Transverse colon (tissue), 4 donors: ENCODE data around the gene ALS2CL. TPM values are rescaled to one million over a fixed set of nuclear protein-coding genes. Genes with fewer than 3 reads are reported as not detected.

Source experiments
- DNase-seq: peaks from one replicate; pipeline ENCODE4 v3.0.0-alpha.2; 2019
- H3K27ac ChIP-seq, 4 donors: fragments of 200-600 bp; sonication (generic); 2 replicates each; pipeline ENCODE4 v1.5.1; 2016 to 2018; ENCODE audit warnings: inconsistent platforms in 4 of 4
- H3K27me3 ChIP-seq: fragments of 200-600 bp; sonication (generic); 2 replicates; pipeline ENCODE4 v1.5.1; 2017; ENCODE audit warnings: inconsistent platforms
- H3K36me3 ChIP-seq, 4 donors: fragments of 200-600 bp; sonication (generic); 2 replicates each; pipeline ENCODE4 v1.5.1; 2017 to 2019; ENCODE audit warnings: inconsistent platforms in 4 of 4
- H3K4me1 ChIP-seq, 4 donors: fragments of 200-600 bp; sonication (generic); 2 replicates each; pipeline ENCODE4 v1.5.1; 2017 to 2020; ENCODE audit warnings: inconsistent platforms in 4 of 4
- H3K4me3 ChIP-seq, 4 donors: fragments of 200-600 bp; sonication (generic); 1 replicate in 1 of 4; 2 replicates in 3 of 4; pipeline versions ENCODE4 v1.5.1 to v1.6.1; 2017 to 2019; ENCODE audit warnings: inconsistent platforms in 4 of 4
- H3K9me3 ChIP-seq, 2 donors: fragments of 200-600 bp; sonication (generic); 2 replicates each; pipeline ENCODE4 v1.5.1; 2017 to 2019; ENCODE audit warnings: inconsistent platforms in 2 of 2
- CTCF ChIP-seq, 5 experiments: fragments of 200-600 bp in 3 of 5; fragments of 450-650 bp in 2 of 5; sonication (generic) in 3 of 5; IDR thresholded peaks; 1 replicate in 2 of 5; 2 replicates in 3 of 5; pipeline ENCODE4 v1.5.1; 2016 to 2017; ENCODE audit warnings: antibody characterized with exemption in 5 of 5, inconsistent platforms in 3 of 5, mild to moderate bottlenecking in 2 of 5, moderate library complexity in 1 of 5
- EP300 ChIP-seq: sonication (generic); formaldehyde crosslinking; IDR thresholded peaks from one replicate; pipeline ENCODE4 v1.6.1; 2017; ENCODE audit warnings: antibody characterized with exemption, low read depth
- POLR2A ChIP-seq: fragments of 450-650 bp; IDR thresholded peaks from one replicate; pipeline ENCODE4 v1.6.1; 2016; ENCODE audit warnings: antibody characterized with exemption, mild to moderate bottlenecking, moderate library complexity
- POLR2AphosphoS5 ChIP-seq, 3 donors: sonication (generic); formaldehyde crosslinking; IDR thresholded peaks; one replicate each; pipeline ENCODE4 v1.6.1; 2016; ENCODE audit warnings: antibody characterized with exemption in 3 of 3
- WGBS, 2 donors: methylation state at CpG; one replicate each; pipeline ENCODE4 v1.1.5; 2018; ENCODE audit warnings: low coverage in 1 of 2; 5-methylcytosine and 5-hydroxymethylcytosine counted together
- in situ Hi-C, 4 donors: fragments of 200-750 bp; cut with MboI; loops; one replicate each; pipeline versions ENCODE4 v1.15.0 to v1.15.1; 2017; ENCODE audit warnings: low sequenced_read_pairs in 3 of 4, low pct_ligation_motif_present in 1 of 4, low pct_unique_long_range_greater_than_20kb in 1 of 4
- intact Hi-C: fragments of 100-400 bp; cut with DNase I; formaldehyde crosslinking; loops from one replicate; pipeline ENCODE4 v1.15.1; 2023; ENCODE audit warnings: low total_unique reads
- total RNA-seq, 4 donors: library from RNA; depleted of rRNA; stranded (reverse); fragments of >200 nt; gene quantifications; one replicate each; pipeline ENCODE4 v1.1.0, GENCODE V29; 2016

The ALS2CL gene
- total RNA-seq, 4 donors from 2014 or later, result 67.5 to 212 (median 116) TPM

DNA sequence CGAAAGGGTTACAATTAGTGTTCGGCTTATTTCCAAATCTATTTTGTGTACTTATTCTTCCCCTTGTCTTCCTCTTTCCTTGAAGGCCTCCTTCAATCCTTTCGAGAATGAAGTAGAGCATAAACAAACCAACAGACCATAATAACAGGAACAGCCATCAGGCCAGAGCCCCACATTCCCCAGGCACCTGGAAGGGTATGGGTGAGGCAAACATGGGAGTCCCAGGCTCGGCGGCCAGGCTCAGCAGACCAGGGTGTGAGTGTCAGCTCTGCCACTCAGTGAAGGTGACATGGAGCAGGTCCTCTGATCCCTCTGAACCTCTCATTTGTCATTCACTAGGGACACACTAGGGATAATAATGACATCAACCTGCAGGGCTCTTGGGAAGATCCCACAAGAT is 13.8 kb downstream of the ALS2CL start:
- no peaks in the 10 kb centered on the region for H3K36me3 ChIP-seq
- intact Hi-C loops (no loop called here), in situ Hi-C loops (no loop called here)
- no peak overlapping the region for H3K4me3 ChIP-seq
- WGBS, 2 donors, result 84 to 100% methylated on average over 1 to 5 of the region's 5 CpGs
- H3K27ac ChIP-seq, result no peak overlapping the region
- H3K9me3 ChIP-seq, result no peaks in the 10 kb centered on the region
- H3K27me3 ChIP-seq, result no peaks in the 10 kb centered on the region
- no peaks in the 10 kb centered on the region for H3K4me1 ChIP-seq
- TF ChIP-seq EP300, result no peak
- TF ChIP-seq POLR2AphosphoS5 (IDR thresholded peaks at IDR 0.05), result no peak
- TF ChIP-seq CTCF (IDR thresholded peaks at IDR 0.05), result no peak
- TF ChIP-seq POLR2A, result no peak
- no peak for DNase-seq

GRCh38 chr3:46678280-46678679 is 15.2 kb downstream of the ALS2CL start:
- no peak for TF ChIP-seq EP300
- no peak for TF ChIP-seq CTCF (IDR thresholded peaks at IDR 0.05)
- no peak for TF ChIP-seq POLR2AphosphoS5 (IDR thresholded peaks at IDR 0.05)
- no peak for TF ChIP-seq POLR2A
- Histone ChIP-seq H3K36me3 (no peaks in the 10 kb centered on the region), H3K4me3 (no peak overlapping the region), H3K27ac (no peak overlapping the region), H3K9me3 (no peaks in the 10 kb centered on the region), H3K4me1 (no peaks in the 10 kb centered on the region), H3K27me3 (no peaks in the 10 kb centered on the region)
- in situ Hi-C loops, result no loop called here
- WGBS, 2 donors, result 87% methylated on average over 3 of the region's 6 CpGs; no CpG with 5 or more reads in 1 of the 2 donors
- intact Hi-C loops, result no loop called here
- DNase-seq, result no peak

DNA sequence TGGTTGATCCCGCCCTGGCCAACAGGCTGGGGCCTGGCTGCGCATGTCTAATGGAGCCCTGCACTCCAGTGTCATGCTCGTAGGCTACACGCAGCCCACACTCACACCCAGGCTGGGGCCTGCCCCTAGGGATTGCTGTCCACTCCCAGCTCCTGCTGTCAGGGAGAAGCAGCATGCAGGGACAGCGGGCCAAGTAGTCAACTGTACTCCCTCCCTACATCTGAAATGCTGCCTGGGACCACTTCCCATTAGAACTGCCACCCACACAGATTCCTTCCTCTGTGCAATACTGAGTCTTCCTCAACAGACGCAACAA is 16.1 kb downstream of the ALS2CL start:
- H3K27me3 ChIP-seq, result no peaks in the 10 kb centered on the region
- H3K9me3 ChIP-seq, result no peaks in the 10 kb centered on the region
- in situ Hi-C loops (no loop called here), intact Hi-C loops (no loop called here)
- no peaks in the 10 kb centered on the region for H3K36me3 ChIP-seq
- H3K27ac ChIP-seq, result peak overlapping the region in 2 of 4 donors; percentile 10 to 15
- H3K4me1 ChIP-seq, result no peaks in the 10 kb centered on the region
- DNase-seq, result no peak
- WGBS, 2 donors, result 77 to 80% methylated on average over 1 to 6 of the region's 6 CpGs
- TF ChIP-seq CTCF (IDR thresholded peaks at IDR 0.05) (no peak), POLR2AphosphoS5 (IDR thresholded peaks at IDR 0.05) (no peak), EP300 (no peak), POLR2A (no peak)
- no peak overlapping the region for H3K4me3 ChIP-seq

DNA sequence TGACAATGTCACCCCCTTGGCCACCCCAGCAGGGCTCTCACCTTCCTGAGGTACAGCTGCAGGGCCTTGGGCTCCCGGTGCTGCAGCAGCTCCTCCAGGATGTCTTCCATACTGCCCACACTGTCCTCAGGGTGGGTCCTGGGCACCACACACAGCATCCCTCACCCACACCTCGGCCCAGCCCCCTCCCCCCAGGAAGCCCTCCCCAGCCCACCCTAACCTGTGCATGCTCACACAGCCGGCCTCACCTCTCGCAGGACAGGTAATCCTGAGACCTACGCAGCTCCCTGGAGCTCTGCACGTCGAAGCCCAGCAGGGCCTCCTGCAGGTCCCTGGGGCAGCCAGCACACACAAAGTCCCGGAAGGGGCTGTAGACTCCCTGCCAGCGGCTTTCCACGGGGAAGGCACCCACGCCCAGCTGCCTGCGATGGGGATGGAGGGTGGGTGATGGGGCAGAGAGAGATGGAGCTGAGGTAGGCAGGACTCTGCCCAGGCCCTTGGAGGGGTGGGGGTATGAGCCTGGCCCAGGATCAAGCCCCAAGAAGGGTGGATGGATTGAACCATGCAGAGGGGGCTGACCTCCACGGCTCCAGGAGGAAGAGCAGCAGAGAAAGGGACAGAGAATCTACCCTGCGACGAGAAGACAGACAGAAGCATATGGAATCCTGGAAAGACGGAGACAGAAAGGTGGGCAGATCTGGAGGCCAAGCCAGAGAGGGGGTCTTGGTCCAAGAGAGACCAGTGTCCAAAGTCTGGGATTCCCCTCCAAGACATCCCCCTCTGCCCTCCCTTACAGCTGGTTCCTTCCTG is 16.7 kb downstream of the ALS2CL start:
- Histone ChIP-seq H3K36me3 (no peaks in the 10 kb centered on the region), H3K4me1 (no peaks in the 10 kb centered on the region), H3K27ac (peak overlapping the region in 3 of 4 donors; percentile 7 to 15 (median 10)), H3K27me3 (no peaks in the 10 kb centered on the region), H3K4me3 (no peak overlapping the region), H3K9me3 (no peaks in the 10 kb centered on the region)
- DNase-seq, result no peak
- TF ChIP-seq CTCF (IDR thresholded peaks at IDR 0.05), result no peak
- TF ChIP-seq POLR2AphosphoS5 (IDR thresholded peaks at IDR 0.05), result no peak
- TF ChIP-seq EP300, result no peak
- TF ChIP-seq POLR2A, result no peak
- in situ Hi-C loops (no loop called here), intact Hi-C loops (no loop called here)
- WGBS, 2 donors, result 81 to 91% methylated on average over 4 to 16 of the region's 16 CpGs
